GM19240 (cell line): ENCODE data around the gene TRIM41.
A peak's percentile ranks its signal among the peaks of the same experiment; 100 is the strongest.
"Not testable (repeated sequence)": the region's sequence is repeated elsewhere in the genome, so short reads cannot be mapped to it uniquely, and the experiment has no call there.

Experiments used
- DNase-seq: peaks from one replicate; pipeline ENCODE4 v3.0.0; 2011; ENCODE audit warnings: low spot score; ENCODE audit not compliant: insufficient read length

The TRIM41 gene

DNA sequence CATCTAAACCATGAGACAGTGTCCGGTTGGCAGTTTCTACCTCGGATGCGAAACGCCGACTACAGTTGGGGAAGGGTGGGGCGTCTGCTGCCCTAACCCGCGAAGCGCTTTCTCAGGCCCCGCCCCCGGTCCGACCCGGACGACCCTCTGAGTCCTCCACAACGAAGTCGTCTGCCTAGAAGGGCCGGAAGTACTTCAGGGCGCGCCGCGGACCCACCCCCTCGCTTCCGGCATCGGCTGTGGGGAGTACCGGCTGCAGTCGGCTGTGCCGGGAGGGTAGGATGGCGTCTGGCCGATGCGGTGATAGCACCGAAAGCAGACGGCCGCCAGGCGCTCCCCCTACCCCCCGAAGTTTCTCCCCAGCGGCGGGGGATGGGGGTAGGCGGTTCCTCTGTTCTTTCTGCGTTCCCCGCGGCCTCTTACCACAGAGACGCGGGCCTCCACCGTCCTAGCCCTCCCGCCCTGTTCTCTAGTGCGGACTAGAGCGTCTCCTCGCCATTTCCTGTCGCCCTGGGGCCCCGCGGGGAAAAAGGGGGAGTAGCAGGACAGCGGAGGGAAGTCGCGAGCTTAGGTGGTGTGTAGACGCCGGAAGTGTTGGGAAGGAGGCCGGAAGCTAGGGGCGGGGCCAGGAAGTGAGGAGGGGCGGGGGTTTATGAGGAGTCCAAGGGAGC, at the start of gene TRIM41:
TSS of gene TRIM41 (plus strand) at position 224 of the 671 bp plus-strand sequence. CDS start 719 bp downstream, outside the sequence.
- peak; percentile 59 for DNase-seq

DNA sequence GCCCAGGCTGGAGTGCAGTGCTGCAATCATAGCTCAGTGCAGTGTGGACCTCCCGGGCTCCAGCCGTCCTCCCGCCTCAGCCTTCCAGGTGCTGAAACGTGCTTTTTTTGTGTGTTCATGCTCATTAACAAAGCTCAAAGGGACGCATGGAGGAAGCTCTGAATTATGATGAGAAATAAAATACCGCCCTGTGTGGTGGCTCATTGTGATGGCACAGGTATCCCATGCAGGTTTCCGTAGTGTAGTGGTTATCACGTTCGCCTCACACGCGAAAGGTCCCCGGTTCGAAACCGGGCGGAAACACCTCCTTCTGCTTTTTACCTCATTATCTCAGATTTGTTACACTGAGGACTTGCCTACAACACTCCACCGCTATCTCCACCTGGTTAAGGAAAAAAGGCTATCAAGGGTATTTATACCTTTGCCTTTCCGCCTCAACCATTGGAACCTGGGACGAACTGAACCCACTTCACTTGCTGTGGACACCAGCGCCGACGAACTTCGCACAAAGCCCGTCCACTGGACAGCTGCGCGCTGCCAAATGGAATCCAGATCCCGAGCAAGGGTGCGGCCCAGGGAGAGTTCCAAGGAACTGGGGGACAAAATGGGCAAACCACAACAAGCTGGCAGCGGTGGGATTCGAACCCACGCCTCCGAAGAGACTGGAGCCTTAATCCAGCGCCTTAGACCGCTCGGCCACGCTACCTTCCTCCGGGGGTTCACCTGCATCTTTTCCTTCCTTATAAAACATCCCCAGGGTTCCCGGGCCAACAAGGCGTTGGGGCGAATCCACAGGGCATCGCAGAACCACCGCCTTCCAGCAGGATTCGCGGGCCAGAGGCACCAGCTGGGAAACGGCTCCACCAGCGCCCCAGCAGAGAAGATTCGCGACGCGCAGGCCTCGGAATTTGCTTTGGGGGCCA, 49.4 kb upstream of the TRIM41 start:
- no peak for DNase-seq

DNA sequence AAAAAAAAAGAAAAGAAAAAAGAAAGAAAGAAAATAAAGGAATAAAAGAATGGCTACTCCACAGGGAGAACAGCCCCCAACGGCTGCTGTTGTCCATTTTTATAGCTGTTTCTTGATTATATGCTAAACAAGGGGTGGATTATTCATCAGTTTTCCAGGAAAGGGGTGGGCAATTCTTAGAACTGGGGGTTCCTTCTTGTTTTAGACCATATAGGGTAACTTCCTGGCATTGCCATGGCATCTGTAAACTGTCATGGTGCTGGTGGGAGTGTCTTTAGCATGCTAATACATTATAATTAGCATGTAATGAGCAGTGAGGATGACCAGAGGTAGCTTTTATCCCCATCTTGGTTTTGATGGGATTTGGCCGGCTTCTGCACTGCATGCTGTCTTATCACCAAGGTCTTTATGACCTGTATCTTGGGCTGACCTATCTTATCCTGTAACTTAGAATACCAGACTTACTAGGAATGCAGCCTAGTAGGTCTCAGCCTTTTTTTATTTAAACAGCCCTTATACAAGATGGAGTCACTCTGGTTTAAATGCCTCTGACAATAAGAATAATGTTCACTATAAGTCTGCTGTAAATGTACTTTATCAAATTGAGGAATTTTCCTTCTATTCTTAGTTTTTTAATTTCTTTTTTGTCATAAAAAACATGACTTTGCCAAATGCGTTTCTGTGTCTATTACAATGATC, 46.7 kb upstream of the TRIM41 start:
- no peak for DNase-seq

DNA sequence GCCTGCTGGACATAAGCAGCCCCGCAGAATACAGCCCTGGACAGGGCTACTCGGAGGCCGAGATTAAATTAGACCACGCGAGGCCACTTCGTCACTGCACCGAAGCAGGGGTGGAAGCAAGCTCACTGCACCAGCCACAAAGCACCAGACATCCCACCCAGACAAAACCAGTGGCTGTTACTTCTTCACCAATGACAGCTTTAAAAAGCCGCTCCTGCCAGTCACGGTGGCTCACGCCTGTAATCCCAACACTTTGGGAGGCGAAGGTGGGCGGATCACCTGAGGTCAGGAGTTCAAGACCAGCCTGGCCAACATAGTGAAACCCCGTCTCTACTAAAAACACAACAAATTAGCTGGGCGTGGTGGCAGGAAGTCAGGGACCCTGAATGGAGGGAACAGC, 45.5 kb upstream of the TRIM41 start:
- DNase-seq, result not testable (repeated sequence)

GRCh38 chr5:181181650-181182565, 41.2 kb upstream of the TRIM41 start:
- no peak for DNase-seq

- no peak for DNase-seq
These were observed 40.4 kb upstream of the TRIM41 start for GRCh38 chr5:181182651-181183050.

DNA sequence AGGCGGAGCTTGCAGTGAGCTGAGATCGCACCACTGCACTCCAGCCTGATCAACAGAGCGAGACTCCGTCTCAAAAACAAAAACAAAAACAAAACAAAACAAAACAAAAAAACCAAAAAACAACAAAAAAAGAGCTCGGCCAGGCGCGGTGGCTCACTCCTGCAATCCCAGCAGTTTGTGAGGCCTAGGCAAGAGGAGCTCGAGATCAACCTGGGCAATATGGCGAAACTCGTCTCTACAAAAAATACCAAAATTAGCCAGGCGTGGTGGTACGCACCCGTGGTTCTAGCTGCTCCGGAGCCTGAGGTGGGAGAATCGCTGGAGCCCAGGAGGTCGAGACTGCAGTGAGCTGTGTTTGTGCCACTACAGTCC, 38.2 kb upstream of the TRIM41 start:
- no peak for DNase-seq

- no peak for DNase-seq
These were observed 37.5 kb upstream of the TRIM41 start for GRCh38 chr5:181185560-181185959.

DNA sequence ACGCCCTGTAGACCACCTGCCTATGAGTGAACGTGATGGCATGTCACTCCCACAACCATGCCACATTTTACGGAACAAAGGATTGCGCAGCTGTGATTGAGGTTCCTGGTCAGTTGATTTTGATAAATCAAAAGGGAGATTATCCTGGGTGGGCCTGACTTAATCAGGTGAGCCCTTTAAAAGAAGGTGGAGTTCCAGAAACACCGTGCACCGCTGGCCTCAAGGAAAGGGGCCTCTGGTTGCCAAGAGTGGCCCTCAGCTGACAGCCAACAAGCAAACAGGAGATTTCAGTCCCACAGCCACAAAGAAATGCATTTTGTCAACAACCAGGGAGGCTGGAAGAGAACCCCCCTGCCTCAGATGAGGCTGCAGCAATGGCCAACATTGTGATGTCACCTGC, 37.1 kb upstream of the TRIM41 start:
- DNase-seq, result no peak

DNA sequence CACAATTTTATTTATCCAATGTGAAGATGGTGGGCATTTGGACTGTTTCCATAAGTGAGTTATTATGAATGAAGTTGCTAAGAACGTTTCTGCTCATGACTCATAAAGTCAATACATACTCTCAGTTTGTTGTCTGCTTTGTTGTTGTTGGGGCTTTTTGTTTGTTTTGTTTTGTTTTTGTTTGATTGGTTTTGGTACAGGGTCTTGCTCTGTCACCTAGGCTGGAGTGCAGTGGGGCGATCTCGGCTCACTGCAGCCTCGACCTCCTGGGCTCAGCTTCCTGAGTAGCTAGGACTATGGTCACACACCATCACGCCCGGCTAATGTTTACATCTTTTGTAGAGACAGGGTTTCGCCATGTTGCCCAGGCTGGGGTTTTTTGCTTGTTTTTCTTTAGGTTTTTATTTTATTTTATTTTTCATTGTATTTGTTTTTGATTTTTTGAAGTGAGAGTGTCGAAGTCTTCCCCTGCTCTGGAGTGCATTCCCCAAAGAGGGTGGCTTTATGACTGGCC, 36.0 kb upstream of the TRIM41 start:
- DNase-seq, result no peak

- no peak for DNase-seq
These were observed 35.4 kb upstream of the TRIM41 start for GRCh38 chr5:181187500-181188213.

DNA sequence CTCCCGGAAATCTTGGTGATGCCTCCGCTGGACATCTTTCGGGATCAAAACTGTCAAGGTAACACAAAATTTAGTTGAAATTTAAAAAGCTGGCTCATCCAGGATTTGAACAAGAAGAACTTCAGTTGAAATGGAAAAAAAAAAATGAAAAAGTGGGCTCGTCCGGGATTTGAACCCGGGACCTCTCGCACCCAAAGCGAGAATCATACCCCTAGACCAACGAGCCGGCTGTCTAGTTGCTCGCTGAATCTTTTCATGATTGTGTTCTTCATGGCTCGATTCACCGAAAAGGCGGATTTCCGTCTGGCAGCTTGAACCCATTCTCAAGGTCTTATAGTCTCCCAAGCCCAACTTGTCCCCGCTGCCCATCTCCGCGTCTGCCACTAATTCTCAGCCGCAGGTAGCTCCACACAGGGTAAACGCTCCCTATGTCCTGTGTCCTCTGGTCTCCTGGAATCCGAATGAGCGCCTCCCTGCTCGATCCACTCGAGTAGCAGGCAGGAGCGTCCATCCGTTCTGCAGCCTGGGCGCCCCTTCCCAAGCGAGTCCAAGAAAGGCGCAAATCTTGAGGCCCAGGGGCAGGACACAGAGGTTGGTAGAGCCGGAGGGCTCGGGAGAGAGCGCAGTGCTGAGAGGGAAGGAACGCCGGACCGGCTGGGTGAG, 34.2 kb upstream of the TRIM41 start:
- DNase-seq, result no peak

DNA sequence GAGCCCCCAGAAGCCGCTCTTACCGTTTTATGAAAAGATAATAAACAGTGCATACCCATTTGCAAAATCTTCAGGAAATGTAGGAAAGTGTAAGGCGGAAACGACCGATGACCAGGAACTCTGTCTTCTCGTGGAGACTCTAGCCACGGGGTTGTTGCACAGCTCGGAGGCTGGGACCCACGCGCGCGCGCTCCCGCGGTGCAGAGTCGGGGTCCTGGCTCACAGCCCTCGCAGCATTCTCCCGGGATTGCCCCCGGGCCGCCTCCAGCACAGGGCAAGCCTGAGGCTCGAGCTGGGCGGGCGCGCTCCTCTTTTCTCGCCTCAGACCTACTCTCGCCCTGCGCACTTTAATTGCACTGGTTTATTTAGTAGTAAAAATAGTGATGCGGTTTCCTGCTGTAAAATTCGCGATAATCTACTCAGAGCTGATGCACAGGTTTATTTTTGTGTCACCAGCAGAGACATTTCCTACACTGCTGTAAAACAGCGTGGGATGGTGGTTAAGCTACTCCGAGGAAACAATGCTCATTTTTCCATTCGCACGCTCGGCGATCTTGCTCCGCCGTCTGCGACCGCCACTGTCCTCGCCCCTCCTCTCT, 33.6 kb upstream of the TRIM41 start:
- DNase-seq, result no peak

- DNase-seq, result no peak
These were observed 32.9 kb upstream of the TRIM41 start for GRCh38 chr5:181189962-181190710.

DNA sequence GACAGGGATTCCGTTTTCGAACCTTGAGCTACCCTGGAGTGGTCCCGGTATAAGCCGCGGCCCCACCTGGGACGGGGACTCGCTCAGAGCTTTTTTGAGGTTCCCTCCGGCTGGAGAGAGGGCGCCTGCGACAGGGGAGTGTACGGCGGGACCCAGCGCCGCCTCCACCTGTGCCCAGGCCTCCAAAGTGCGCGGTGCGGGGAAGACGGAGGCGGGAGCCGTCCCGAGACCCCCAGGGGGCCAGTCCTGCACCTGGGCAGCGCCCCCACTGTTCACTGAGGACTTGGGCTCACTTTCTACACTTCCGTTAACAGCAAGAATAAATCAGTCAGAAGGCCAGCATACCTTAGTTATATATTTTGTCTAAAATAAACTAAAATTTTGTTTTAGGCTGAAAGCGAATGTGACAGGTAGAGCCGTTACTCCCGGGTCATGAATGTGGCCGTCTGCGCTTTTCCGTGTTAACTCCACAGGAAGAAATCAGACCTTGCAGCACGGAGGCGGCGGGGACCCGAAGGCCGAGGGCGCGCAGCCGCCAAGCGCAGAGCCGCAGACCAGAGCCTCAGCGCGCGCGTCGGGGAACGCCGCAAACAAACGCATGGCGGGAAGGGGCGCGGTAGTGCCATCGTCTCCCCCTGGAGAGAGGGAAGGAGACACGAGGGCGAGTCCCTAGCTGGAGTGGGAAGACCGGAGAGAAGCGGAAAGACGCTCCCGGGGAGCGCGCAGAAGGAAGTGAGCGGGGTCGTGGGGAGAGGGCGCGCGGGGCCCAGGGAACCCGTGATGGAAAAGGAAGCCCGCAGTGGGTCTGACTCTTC, 32.2 kb upstream of the TRIM41 start:
- no peak for DNase-seq

DNA sequence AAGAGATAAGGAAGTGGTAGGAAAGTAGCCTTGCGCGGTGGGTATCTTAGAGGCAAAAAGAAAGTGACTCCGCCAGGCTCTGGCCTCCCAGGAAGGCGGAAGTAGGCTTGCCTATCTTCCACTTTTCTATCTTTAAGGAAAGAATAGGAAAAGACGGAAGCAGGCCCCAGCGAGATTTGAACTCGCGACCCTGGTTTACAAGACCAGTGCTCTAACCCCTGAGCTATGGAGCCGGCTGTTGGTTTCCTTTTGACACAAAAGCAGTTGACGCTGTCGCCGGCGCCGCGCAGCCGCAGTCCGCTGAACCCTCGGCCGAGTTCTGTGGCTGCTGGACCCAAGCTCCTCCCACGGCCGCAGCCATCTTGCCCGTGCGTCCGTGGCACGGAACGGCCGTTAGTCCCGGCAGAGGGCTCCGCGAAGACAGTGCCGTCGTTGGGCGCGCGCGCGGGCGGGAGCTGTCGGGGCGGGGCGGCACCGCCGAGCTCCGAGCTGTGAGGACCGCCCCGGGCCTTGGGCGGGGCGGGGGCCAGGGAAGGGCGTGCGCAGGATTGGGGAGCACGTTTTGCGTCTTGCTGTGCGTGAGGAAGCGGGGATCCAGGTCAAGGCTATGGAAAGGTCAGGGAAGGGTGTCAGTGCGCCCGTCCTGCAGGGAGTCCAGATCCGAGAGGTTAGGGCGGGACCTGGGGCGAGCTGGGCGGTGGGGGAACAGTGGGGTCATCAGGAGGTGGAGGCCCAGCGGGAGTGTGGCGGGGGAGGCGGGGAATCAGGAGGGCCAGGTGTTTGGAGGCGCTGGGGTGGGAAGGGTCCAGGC, 31.4 kb upstream of the TRIM41 start:
- peak; percentile 91 for DNase-seq
